Chondrocyte (in vitro differentiated cells): Measurements from ENCODE around the gene IL15RA. TPM values are rescaled to one million over a fixed set of nuclear protein-coding genes. Genes with fewer than 3 reads are reported as not detected.

Experiments used
- DNase-seq: peaks from one replicate; pipeline ENCODE4 v3.0.0; 2021; ENCODE audit warnings: mixed read lengths, low spot score
- H3K27ac Mint-ChIP-seq: one replicate; pipeline ENCODE4 v1.8.0; 2021; ENCODE audit warnings: mild to moderate bottlenecking, moderate library complexity, mixed read lengths; ENCODE audit not compliant: unreplicated experiment
- H3K27me3 Mint-ChIP-seq: 2 replicates; pipeline ENCODE4 v1.8.0; 2021; ENCODE audit warnings: low read depth, mixed read lengths
- H3K36me3 Mint-ChIP-seq: 2 replicates; pipeline ENCODE4 v1.8.0; 2021; ENCODE audit warnings: low read depth, mixed read lengths
- H3K4me1 Mint-ChIP-seq: 2 replicates; pipeline ENCODE4 v1.8.0; 2021; ENCODE audit warnings: low read depth, mild to moderate bottlenecking, mixed read lengths
- H3K4me3 Mint-ChIP-seq: one replicate; pipeline ENCODE4 v1.8.0; 2021; ENCODE audit warnings: mild to moderate bottlenecking, moderate library complexity, mixed read lengths; ENCODE audit not compliant: unreplicated experiment
- H3K9me3 Mint-ChIP-seq: 2 replicates; pipeline ENCODE4 v1.8.0; 2021; ENCODE audit warnings: low read depth, mixed read lengths
- CTCF ChIP-seq: fragments of 200-600 bp; sonication (generic); IDR thresholded peaks from 2 replicates; pipeline ENCODE4 v1.5.0; 2021; ENCODE audit warnings: antibody characterized with exemption, mild to moderate bottlenecking, moderate library complexity
- total RNA-seq: library from RNA; stranded (reverse); gene quantifications from 3 replicates; pipeline ENCODE4 v1.2.1, GENCODE V29; 2021

Gene IL15RA
- total RNA-seq, 1 donor from 2014 or later = 0.65 TPM

- no peaks in the 10 kb centered on the region for H3K36me3 Mint-ChIP-seq
- H3K9me3 Mint-ChIP-seq = no peaks in the 10 kb centered on the region
- no peak for DNase-seq
- peak overlapping the region; percentile 97 for H3K27ac Mint-ChIP-seq
- no peak for TF ChIP-seq CTCF
- no peaks in the 10 kb centered on the region for H3K27me3 Mint-ChIP-seq
- H3K4me3 Mint-ChIP-seq = peak overlapping the region; percentile 41
- H3K4me1 Mint-ChIP-seq = peaks cover 48% of the 10 kb centered on the region
Measured at GRCh38 chr10:5945190-5945509, 32.2 kb downstream of the IL15RA start.

DNA sequence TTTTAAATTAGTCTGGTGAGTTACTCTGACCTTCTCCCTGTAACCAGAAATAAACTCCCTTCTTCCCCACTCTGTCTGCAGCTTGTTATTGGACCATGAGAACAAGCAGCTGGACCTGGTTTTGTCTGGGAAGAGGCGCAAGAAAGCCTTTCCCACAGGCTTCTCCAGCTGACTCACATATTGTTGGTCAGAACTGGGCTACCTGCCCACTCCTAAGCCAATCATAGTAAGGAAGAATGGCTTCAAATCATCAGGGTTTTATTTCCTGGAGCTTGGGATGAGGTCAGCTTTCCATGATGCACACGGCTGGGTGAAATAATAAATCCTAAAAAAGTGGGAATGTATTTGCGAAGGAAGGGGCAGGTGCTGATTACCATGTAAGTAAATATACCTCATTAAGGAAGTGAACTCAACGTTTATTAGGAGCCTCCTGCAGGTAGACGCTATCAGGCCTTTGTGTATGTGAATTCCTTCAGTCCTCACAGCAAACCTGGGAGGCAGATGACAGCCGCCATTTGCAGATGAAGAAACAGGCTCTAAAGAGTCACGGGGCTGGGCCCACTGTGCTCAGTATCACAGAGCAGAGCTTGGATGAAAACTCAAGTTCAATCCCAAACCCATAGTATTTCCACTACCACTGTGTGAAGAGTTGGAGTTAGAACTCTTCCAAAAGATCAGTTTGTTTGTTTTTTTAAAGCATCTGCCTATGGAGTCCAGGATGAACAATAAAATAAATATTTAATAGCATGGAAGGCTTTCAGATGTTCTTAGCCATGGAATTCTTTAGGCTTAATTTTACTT, 32.8 kb downstream of the IL15RA start:
- no peaks in the 10 kb centered on the region for H3K27me3 Mint-ChIP-seq
- TF ChIP-seq CTCF = no peak
- H3K9me3 Mint-ChIP-seq = no peaks in the 10 kb centered on the region
- peak overlapping the region; percentile 29 for H3K4me3 Mint-ChIP-seq
- peaks cover 48% of the 10 kb centered on the region for H3K4me1 Mint-ChIP-seq
- H3K36me3 Mint-ChIP-seq = no peaks in the 10 kb centered on the region
- no peak for DNase-seq
- peak overlapping the region; percentile 97 for H3K27ac Mint-ChIP-seq

DNA sequence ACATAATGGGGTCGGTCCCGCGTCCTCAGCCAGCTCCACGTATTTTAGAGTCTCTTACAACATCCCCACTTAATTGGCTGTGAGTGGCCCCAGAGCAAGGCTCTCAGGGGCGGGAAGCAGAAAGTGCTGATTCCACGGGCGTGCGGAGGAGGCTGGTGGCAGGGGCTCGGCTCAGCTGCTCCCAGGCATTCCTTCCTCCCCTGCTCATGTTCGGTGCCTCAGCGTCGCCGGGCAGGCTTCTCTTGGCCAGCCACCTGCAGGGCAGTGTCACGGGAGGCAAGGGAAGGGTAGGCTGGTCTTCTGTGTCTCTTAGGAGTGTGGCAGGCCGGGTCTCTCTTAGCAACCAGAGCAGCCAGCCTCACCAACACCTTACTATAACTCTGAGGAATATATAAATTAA, 33.8 kb downstream of the IL15RA start:
- Mint-ChIP-seq H3K4me1 (peaks cover 42% of the 10 kb centered on the region), H3K36me3 (peaks cover 2% of the 10 kb centered on the region), H3K27me3 (no peaks in the 10 kb centered on the region), H3K4me3 (no peak overlapping the region), H3K9me3 (no peaks in the 10 kb centered on the region), H3K27ac (peak overlapping the region; percentile 97)
- TF ChIP-seq CTCF = no peak
- no peak for DNase-seq

DNA sequence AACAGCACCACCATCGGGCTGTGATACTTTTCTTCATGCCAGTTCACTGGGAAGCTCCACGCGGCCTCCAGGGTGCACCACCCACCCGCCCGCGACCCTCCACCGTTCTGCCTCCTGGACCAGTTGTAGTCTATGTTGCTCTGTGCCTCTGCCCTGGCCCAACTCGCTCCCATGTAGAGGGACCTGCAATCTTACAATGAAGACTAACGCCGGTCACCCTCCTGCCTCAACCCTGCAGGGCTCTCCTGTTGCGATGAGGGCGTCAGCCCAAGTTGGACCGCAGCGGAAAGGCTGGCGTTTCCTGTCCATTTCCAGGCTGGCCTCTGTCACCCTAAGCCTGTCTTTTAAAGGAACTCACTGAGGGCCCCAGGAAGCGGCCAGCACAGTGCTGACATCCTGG, 34.9 kb downstream of the IL15RA start:
- H3K4me3 Mint-ChIP-seq = no peak overlapping the region
- peak overlapping the region; percentile 49 for H3K27ac Mint-ChIP-seq
- H3K4me1 Mint-ChIP-seq = peaks cover 42% of the 10 kb centered on the region
- no peak for TF ChIP-seq CTCF
- no peak for DNase-seq
- H3K36me3 Mint-ChIP-seq = peaks cover 11% of the 10 kb centered on the region
- H3K27me3 Mint-ChIP-seq = no peaks in the 10 kb centered on the region
- H3K9me3 Mint-ChIP-seq = no peaks in the 10 kb centered on the region

DNA sequence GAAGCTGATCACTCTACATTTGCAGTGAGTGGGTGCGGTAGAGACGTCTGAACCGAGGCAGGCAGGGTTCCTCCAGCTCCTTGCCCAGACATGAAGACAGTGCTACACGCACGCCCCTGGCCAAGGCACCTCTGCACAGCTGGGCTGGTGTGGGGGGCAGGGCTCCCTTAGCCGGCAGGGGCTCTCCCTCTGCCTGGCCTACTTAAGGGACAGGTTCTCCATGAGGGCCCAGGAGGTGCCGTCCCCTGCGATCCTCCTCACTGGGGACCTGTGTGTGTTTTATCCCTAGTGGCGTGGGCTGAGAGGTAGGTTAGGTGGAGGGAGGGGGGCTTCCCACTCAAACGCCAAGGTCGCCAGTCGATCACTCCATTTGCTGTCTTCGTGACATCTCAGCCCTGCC, 35.3 kb downstream of the IL15RA start:
- no peak overlapping the region for H3K4me3 Mint-ChIP-seq

More for the DNA sequence above, 35.3 kb downstream of the IL15RA start:
- Mint-ChIP-seq H3K27me3 (no peaks in the 10 kb centered on the region), H3K36me3 (peaks cover 15% of the 10 kb centered on the region), H3K9me3 (no peaks in the 10 kb centered on the region), H3K27ac (peak overlapping the region; percentile 49), H3K4me1 (peaks cover 42% of the 10 kb centered on the region)
- no peak for DNase-seq
- TF ChIP-seq CTCF = no peak
